Hematopoietic multipotent progenitor cell treated with erythropoietin and hydrocortisone succinate and interleukin-3 and kit ligand, for 4 days (in vitro differentiated cells): Measurements from ENCODE around the gene ZMYND15.
"Not testable (repeated sequence)": the region's sequence is repeated elsewhere in the genome, so short reads cannot be mapped to it uniquely, and the experiment has no call there.

Experiments used
- DNase-seq: peaks from one replicate; pipeline ENCODE4 v3.0.0-alpha.2; 2015

Gene ZMYND15

GRCh38 chr17:4739122-4740024, at the start of gene ZMYND15, which contains the start of gene CXCL16:
TSS of gene ZMYND15 (plus strand) at chr17:4739833. CDS start at chr17:4740549, 716 bp downstream.
TSS of gene CXCL16 (minus strand) at chr17:4739928. CDS start at chr17:4739339, 589 bp downstream.
- peak; percentile 32 for DNase-seq

- not testable (repeated sequence) for DNase-seq
Observed at GRCh38 chr17:4689872-4690271, 49.8 kb upstream of the ZMYND15 start.

GRCh38 chr17:4690745-4691144, 48.9 kb upstream of the ZMYND15 start:
- no peak for DNase-seq

- DNase-seq: no peak
Observed at GRCh38 chr17:4691686-4692085, 47.9 kb upstream of the ZMYND15 start.

GRCh38 chr17:4693416-4693815, 46.2 kb upstream of the ZMYND15 start:
- no peak for DNase-seq

GRCh38 chr17:4696437-4696805, 43.2 kb upstream of the ZMYND15 start:
- no peak for DNase-seq

- peak; percentile 52 for DNase-seq
Observed at GRCh38 chr17:4699401-4700056, 40.1 kb upstream of the ZMYND15 start.

- DNase-seq: no peak
Observed at GRCh38 chr17:4701116-4701515, 38.5 kb upstream of the ZMYND15 start.

GRCh38 chr17:4703330-4703691, 36.3 kb upstream of the ZMYND15 start:
- no peak for DNase-seq

GRCh38 chr17:4704574-4704907, 35.1 kb upstream of the ZMYND15 start:
- not testable (repeated sequence) for DNase-seq

GRCh38 chr17:4704991-4705390, 34.6 kb upstream of the ZMYND15 start:
- no peak for DNase-seq

GRCh38 chr17:4706121-4706520, 33.5 kb upstream of the ZMYND15 start:
- DNase-seq: no peak

GRCh38 chr17:4708436-4708835, 31.2 kb upstream of the ZMYND15 start:
- DNase-seq: peak; percentile 79

GRCh38 chr17:4709794-4710692, 29.6 kb upstream of the ZMYND15 start, which contains the start of gene ARRB2:
TSS of gene ARRB2 (plus strand) at chr17:4710632. CDS start at chr17:4710722, 90 bp downstream.
- peak; percentile 99 for DNase-seq

- DNase-seq: peak; percentile 69
Observed at GRCh38 chr17:4710693-4711634, 28.7 kb upstream of the ZMYND15 start.

GRCh38 chr17:4711661-4712181, 27.9 kb upstream of the ZMYND15 start:
- DNase-seq: peak; percentile 86

GRCh38 chr17:4712526-4712925, 27.1 kb upstream of the ZMYND15 start:
- peak; percentile 52 for DNase-seq

GRCh38 chr17:4714340-4715062, 25.1 kb upstream of the ZMYND15 start:
- DNase-seq: not testable (repeated sequence)

GRCh38 chr17:4715063-4715744, 24.4 kb upstream of the ZMYND15 start:
- DNase-seq: peak; percentile 81

- no peak for DNase-seq
Observed at GRCh38 chr17:4716081-4716480, 23.6 kb upstream of the ZMYND15 start.
